H1 (cell line): ENCODE measurements around the gene MYL6.
"Not testable (repeated sequence)": the region's sequence is repeated elsewhere in the genome, so short reads cannot be mapped to it uniquely, and the experiment has no call there.

Experiments used
- CHD2 ChIP-seq: IDR thresholded peaks from 2 replicates; pipeline ENCODE4 v1.6.1; 2012; ENCODE audit warnings: low read length, improper control_type of control experiment
- EZH2 ChIP-seq: fragments of 200-600 bp; sonication (generic); IDR thresholded peaks from 2 replicates; pipeline ENCODE4 v1.7.1; 2012; ENCODE audit warnings: low read depth, mild to moderate bottlenecking, moderate library complexity, low read length, inconsistent platforms; ENCODE audit not compliant: severe bottlenecking
- GTF2F1 ChIP-seq: IDR thresholded peaks from 2 replicates; pipeline ENCODE4 v1.6.1; 2012; ENCODE audit warnings: low read depth, low read length, improper control_type of control experiment, borderline replicate concordance
- RFX5 ChIP-seq: IDR thresholded peaks from 2 replicates; pipeline ENCODE4 v1.6.1; 2011; ENCODE audit warnings: low read depth, low read length, improper control_type of control experiment, borderline replicate concordance
- SIN3A ChIP-seq, 2 experiments: IDR thresholded peaks in 1 of 2; conservative IDR thresholded peaks in 1 of 2; 2 replicates each; pipeline ENCODE4 v1.6.1; 2011 to 2012; ENCODE audit warnings: low read length in 2 of 2, improper control_type of control experiment in 1 of 2, low read depth in 1 of 2, mild to moderate bottlenecking in 1 of 2
- ZNF274 ChIP-seq: IDR thresholded peaks from 2 replicates; pipeline ENCODE4 v1.7.0; 2012; ENCODE audit warnings: low read length, borderline replicate concordance; ENCODE audit errors: extremely low read depth
- TF ChIP-seq, protein P1 (sequence below), 3 experiments: IDR thresholded peaks; 1 replicate in 2 of 3; 2 replicates in 1 of 3; pipeline versions ENCODE4 v1.5.1 to v1.6.1; 2011; ENCODE audit warnings: low read length in 3 of 3, mild to moderate bottlenecking in 3 of 3, inconsistent platforms in 2 of 3, low read depth in 1 of 3, moderate library complexity in 1 of 3; ENCODE audit not compliant: insufficient read depth in 1 of 3; ENCODE audit errors: control extremely low read depth in 1 of 3
- TF ChIP-seq, protein P2 (sequence below): IDR thresholded peaks from 2 replicates; pipeline ENCODE4 v1.6.1; 2011; ENCODE audit warnings: low read length, improper control_type of control experiment

DNA sequence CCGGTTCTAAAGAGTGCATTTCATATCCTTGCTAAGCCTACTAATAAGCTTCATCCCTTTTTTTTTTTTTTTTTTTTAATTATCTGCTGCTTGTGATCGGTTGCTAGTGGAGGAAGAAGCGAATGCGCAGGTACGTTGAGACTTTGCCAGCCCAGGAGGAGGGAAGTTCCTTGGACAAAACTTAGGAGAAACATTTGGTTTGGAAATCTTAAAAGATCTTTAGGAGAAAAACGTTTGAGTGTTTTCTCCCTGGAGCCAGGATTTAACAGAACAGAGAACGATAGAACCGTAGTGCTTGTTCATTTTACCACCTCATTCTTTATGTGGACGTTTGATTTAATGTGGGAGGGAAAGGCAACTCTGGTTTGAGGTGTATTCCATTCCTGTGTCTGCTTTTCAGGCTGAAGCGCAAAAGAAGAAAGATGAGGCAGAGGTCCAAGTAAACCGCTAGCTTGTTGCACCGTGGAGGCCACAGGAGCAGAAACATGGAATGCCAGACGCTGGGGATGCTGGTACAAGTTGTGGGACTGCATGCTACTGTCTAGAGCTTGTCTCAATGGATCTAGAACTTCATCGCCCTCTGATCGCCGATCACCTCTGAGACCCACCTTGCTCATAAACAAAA, 41.0 kb upstream of the MYL6 start:
- TF ChIP-seq, protein P1, sequence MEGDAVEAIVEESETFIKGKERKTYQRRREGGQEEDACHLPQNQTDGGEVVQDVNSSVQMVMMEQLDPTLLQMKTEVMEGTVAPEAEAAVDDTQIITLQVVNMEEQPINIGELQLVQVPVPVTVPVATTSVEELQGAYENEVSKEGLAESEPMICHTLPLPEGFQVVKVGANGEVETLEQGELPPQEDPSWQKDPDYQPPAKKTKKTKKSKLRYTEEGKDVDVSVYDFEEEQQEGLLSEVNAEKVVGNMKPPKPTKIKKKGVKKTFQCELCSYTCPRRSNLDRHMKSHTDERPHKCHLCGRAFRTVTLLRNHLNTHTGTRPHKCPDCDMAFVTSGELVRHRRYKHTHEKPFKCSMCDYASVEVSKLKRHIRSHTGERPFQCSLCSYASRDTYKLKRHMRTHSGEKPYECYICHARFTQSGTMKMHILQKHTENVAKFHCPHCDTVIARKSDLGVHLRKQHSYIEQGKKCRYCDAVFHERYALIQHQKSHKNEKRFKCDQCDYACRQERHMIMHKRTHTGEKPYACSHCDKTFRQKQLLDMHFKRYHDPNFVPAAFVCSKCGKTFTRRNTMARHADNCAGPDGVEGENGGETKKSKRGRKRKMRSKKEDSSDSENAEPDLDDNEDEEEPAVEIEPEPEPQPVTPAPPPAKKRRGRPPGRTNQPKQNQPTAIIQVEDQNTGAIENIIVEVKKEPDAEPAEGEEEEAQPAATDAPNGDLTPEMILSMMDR (IDR thresholded peaks at IDR 0.05; ENCODE audit: control extremely low read depth in 1 of 3, insufficient read depth in 1 of 3, low read depth in 1 of 3, low read length in 3 of 3): not testable (repeated sequence)
- not testable (repeated sequence) for TF ChIP-seq RFX5; GTF2F1; CHD2; ZNF274; EZH2; SIN3A (conservative IDR thresholded peaks at IDR 0.05 in 1 of 2, IDR thresholded peaks at IDR 0.05 in 1 of 2; ENCODE audit: low read depth in 1 of 2, low read length in 2 of 2)
- TF ChIP-seq, protein P2, sequence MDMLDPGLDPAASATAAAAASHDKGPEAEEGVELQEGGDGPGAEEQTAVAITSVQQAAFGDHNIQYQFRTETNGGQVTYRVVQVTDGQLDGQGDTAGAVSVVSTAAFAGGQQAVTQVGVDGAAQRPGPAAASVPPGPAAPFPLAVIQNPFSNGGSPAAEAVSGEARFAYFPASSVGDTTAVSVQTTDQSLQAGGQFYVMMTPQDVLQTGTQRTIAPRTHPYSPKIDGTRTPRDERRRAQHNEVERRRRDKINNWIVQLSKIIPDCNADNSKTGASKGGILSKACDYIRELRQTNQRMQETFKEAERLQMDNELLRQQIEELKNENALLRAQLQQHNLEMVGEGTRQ: not testable (repeated sequence)
